ENCODE measurements around the gene ISYNA1.
"Not testable (repeated sequence)": the region's sequence is repeated elsewhere in the genome, so short reads cannot be mapped to it uniquely, and the experiment has no call there.

ISYNA1 gene

GRCh38 chr19:18419195-18419698, 18.7 kb downstream of the ISYNA1 start, which contains the start of gene SSBP4:
Gene SSBP4 (plus strand): TSS chr19:18419398. CDS start chr19:18419649, 251 bp downstream.
- DNase-seq (ENCODE audit: low spot score) = peak; percentile 96

- DNase-seq (ENCODE audit: low spot score) = no peak
Observed at GRCh38 chr19:18418483-18419194, 19.3 kb downstream of the ISYNA1 start.

- DNase-seq (ENCODE audit: low spot score) = no peak
Observed at GRCh38 chr19:18418029-18418482, 19.9 kb downstream of the ISYNA1 start.

GRCh38 chr19:18417250-18418028, 20.5 kb downstream of the ISYNA1 start:
- peak; percentile 80 for DNase-seq (ENCODE audit: low spot score)

- DNase-seq (ENCODE audit: low spot score) = peak; percentile 90
Observed at GRCh38 chr19:18416778-18417249, 21.1 kb downstream of the ISYNA1 start.

GRCh38 chr19:18415178-18415867, 22.6 kb downstream of the ISYNA1 start:
- no peak for DNase-seq (ENCODE audit: low spot score)

GRCh38 chr19:18414504-18415177, 23.3 kb downstream of the ISYNA1 start:
- no peak for DNase-seq (ENCODE audit: low spot score)

- no peak for DNase-seq (ENCODE audit: low spot score)
Observed at GRCh38 chr19:18412610-18413239, 25.2 kb downstream of the ISYNA1 start.

- no peak for DNase-seq (ENCODE audit: low spot score)
Observed at GRCh38 chr19:18408053-18408476, 29.9 kb downstream of the ISYNA1 start.

- DNase-seq (ENCODE audit: low spot score) = no peak
Observed at GRCh38 chr19:18406749-18407148, 31.2 kb downstream of the ISYNA1 start.

- DNase-seq (ENCODE audit: low spot score) = not testable (repeated sequence)
Observed at GRCh38 chr19:18405754-18406153, 32.2 kb downstream of the ISYNA1 start.

- not testable (repeated sequence) for DNase-seq (ENCODE audit: low spot score)
Observed at GRCh38 chr19:18402455-18403248, 35.3 kb downstream of the ISYNA1 start.

- no peak for DNase-seq (ENCODE audit: low spot score)
Observed at GRCh38 chr19:18401580-18402112, 36.3 kb downstream of the ISYNA1 start.

GRCh38 chr19:18399008-18399407, 38.9 kb downstream of the ISYNA1 start:
- DNase-seq (ENCODE audit: low spot score) = no peak

- DNase-seq (ENCODE audit: low spot score) = no peak
Observed at GRCh38 chr19:18397242-18398202, 40.4 kb downstream of the ISYNA1 start, which contains the start of gene LRRC25. Gene LRRC25 (minus strand): TSS chr19:18397622. CDS start chr19:18396963, 659 bp downstream.

- no peak for DNase-seq (ENCODE audit: low spot score)
Observed at GRCh38 chr19:18396471-18397241, 41.3 kb downstream of the ISYNA1 start.

- no peak for DNase-seq (ENCODE audit: low spot score)
Observed at GRCh38 chr19:18393836-18394235, 44.1 kb downstream of the ISYNA1 start.

- no peak for DNase-seq (ENCODE audit: low spot score)
Observed at GRCh38 chr19:18392926-18393325, 45.0 kb downstream of the ISYNA1 start.

Data from D341Med (cell line).